ENCODE measurements around the gene SCAPER. TPM values are rescaled to one million over a fixed set of nuclear protein-coding genes. Genes with fewer than 3 reads are reported as not detected.

The SCAPER gene
- total RNA-seq, 1 donor from 2014 or later = 78.1 TPM

DNA sequence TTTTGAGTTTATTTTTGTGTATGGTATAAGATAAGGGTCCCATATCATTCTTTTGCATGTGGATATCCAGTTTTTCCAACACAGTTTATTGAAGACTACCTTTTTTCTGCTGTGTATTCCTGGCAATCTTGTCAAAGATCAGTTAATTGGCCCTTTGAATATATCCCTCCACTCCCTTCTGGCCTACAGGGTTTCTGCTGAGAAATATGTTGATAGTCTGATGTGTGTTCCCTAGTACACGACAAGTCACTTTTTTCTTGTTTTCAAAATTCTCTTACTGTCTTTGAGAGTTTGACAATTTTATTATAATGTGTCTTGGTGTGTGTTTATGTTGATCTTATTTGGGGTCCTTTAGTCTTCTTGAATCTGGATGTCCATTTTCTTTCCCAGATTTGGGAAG, 439.4 kb downstream of the SCAPER start:
- intact Hi-C loops (cut with DNase I) = no loop called here
- no peaks in the 10 kb centered on the region for H3K4me1 ChIP-seq
- H3K27ac ChIP-seq = no peak overlapping the region
- H3K9me3 ChIP-seq = peaks cover under 1 to 16% of the 10 kb centered on the region in 2 donors
- H3K27me3 ChIP-seq = no peaks in the 10 kb centered on the region
- peaks cover 9 to 19% of the 10 kb centered on the region in 2 donors for H3K36me3 ChIP-seq
- no peak for DNase-seq (ENCODE audit: low spot score in 2 of 2)
- H3K4me3 ChIP-seq = no peak overlapping the region
- TF ChIP-seq, protein P1, sequence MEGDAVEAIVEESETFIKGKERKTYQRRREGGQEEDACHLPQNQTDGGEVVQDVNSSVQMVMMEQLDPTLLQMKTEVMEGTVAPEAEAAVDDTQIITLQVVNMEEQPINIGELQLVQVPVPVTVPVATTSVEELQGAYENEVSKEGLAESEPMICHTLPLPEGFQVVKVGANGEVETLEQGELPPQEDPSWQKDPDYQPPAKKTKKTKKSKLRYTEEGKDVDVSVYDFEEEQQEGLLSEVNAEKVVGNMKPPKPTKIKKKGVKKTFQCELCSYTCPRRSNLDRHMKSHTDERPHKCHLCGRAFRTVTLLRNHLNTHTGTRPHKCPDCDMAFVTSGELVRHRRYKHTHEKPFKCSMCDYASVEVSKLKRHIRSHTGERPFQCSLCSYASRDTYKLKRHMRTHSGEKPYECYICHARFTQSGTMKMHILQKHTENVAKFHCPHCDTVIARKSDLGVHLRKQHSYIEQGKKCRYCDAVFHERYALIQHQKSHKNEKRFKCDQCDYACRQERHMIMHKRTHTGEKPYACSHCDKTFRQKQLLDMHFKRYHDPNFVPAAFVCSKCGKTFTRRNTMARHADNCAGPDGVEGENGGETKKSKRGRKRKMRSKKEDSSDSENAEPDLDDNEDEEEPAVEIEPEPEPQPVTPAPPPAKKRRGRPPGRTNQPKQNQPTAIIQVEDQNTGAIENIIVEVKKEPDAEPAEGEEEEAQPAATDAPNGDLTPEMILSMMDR (IDR thresholded peaks at IDR 0.05) = no peak

DNA sequence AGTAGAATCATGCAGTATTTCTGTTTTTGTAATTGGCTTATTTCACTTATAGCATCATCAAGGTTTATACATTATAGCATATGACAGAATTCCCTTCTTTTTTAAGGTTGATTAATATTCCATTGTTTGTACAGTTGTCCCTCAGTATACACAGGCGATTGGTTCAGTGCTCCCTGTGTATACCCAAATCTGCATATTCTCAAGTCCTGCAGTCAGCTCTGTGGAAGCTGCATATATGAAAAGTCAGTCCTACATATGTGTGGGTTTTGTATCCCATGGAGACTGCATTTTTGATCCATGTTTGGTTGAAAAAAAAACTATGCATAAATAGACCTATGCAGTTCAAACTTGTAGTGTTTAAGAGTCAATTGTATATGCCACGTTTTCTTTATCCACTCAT, 440.9 kb downstream of the SCAPER start:
- no peak for DNase-seq (ENCODE audit: low spot score in 2 of 2)
- H3K27me3 ChIP-seq = no peaks in the 10 kb centered on the region
- no peaks in the 10 kb centered on the region for H3K4me1 ChIP-seq
- TF ChIP-seq, protein P1 (IDR thresholded peaks at IDR 0.05) = no peak
- intact Hi-C loops (cut with DNase I) = no loop called here
- H3K27ac ChIP-seq = no peak overlapping the region
- peaks cover 0 to 8% of the 10 kb centered on the region in 2 donors for H3K36me3 ChIP-seq
- no peak overlapping the region for H3K4me3 ChIP-seq
- peaks cover 3 to 19% of the 10 kb centered on the region in 2 donors for H3K9me3 ChIP-seq

DNA sequence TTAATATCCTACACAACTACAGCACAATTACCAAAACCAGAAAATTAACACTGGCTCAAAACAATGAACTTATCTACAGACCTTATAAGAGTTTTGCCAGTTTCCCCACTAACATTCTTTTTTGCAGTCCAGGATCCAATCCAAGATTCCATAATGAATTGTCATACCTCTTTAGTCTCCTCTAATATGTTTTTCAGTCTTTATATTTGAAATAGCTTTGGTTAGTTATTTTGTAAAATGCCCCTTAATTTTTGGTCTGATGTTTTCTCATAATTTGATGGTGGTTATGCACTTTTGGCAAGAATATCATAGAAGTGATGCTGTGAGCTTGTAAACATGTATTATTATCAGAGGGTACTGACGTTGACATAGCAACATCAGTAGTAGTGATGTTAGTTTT, 444.3 kb downstream of the SCAPER start:
- H3K4me3 ChIP-seq = no peak overlapping the region
- H3K9me3 ChIP-seq = peaks cover 3 to 11% of the 10 kb centered on the region in 2 donors
- H3K36me3 ChIP-seq = no peaks in the 10 kb centered on the region
- no peak for DNase-seq (ENCODE audit: low spot score in 2 of 2)
- intact Hi-C loops (cut with DNase I) = no loop called here
- H3K4me1 ChIP-seq = no peaks in the 10 kb centered on the region
- H3K27me3 ChIP-seq = no peaks in the 10 kb centered on the region
- TF ChIP-seq, protein P1 (IDR thresholded peaks at IDR 0.05) = no peak
- H3K27ac ChIP-seq = no peak overlapping the region

DNA sequence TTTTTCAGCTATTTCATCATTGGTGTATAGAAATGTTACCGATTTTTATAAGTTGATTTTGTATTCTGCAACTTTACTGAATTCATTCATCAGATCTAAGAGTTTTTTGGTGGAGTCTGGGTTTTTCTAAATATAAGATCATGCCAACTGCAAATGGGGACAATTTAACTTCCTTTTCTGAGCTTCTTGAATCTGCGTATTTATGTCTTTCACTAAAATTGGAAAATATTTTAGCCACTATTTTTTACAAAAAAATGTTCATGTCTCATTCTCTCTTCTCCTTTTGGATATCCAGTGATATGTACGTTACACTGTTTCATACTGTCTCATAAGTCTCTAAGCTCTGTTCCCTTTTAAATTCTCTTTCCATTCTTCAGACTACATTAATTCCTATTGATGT, 444.8 kb downstream of the SCAPER start:
- H3K9me3 ChIP-seq = peaks cover 3 to 9% of the 10 kb centered on the region in 2 donors

DNA sequence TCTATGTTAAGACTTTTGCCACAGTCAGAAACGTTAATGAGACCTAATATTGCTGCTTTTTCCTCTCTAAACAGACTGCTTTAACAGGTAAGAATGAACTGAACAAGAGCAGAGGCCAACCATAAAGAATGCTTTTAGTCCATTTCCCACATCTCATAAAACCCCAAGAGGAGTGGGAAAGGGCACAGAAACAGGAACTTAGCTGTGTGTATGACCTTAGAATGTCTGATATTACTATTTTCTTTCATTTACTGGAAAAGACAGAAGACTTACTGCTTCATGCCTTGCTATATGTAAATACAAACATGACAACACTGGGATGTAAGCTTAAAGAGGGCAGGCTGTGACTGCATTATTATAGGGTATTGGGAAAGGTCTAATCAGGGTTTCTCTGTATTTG, 453.6 kb downstream of the SCAPER start:
- intact Hi-C loops (cut with DNase I) = no loop called here
- TF ChIP-seq, protein P1 (IDR thresholded peaks at IDR 0.05) = no peak
- DNase-seq (ENCODE audit: low spot score in 2 of 2) = no peak

More for the DNA sequence above, 444.8 kb downstream of the SCAPER start:
- Histone ChIP-seq H3K27me3 (no peaks in the 10 kb centered on the region), H3K4me3 (no peak overlapping the region), H3K27ac (no peak overlapping the region), H3K36me3 (no peaks in the 10 kb centered on the region), H3K4me1 (no peaks in the 10 kb centered on the region)
- no peak for DNase-seq (ENCODE audit: low spot score in 2 of 2)
- TF ChIP-seq, protein P1 (IDR thresholded peaks at IDR 0.05) = no peak
- intact Hi-C loops (cut with DNase I) = no loop called here

DNA sequence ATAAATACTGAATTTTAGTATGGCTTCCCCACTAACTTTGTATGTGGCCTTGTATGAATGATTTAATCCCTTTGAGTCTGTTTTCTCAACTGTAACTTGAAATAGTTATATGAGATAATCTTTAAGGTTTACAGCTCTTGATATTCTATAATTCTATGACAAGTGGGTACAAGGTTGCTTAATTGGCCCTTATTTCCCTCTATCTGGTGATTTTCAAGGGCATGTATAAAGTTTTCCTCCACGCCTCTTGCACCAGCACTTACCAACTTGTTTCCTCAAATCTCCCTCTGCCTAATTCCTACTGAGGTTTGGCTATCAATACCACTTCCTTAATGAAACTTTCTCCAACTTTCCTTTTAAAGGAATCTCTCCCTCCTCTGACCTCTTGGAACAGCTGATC, 455.7 kb downstream of the SCAPER start:
- Histone ChIP-seq H3K36me3 (no peaks in the 10 kb centered on the region), H3K9me3 (no peaks in the 10 kb centered on the region), H3K27ac (no peak overlapping the region), H3K4me1 (no peaks in the 10 kb centered on the region), H3K4me3 (no peak overlapping the region), H3K27me3 (no peaks in the 10 kb centered on the region)
- TF ChIP-seq, protein P1 (IDR thresholded peaks at IDR 0.05) = no peak
- DNase-seq (ENCODE audit: low spot score in 2 of 2) = no peak
- intact Hi-C loops (cut with DNase I) = no loop called here

More for the DNA sequence above, 453.6 kb downstream of the SCAPER start:
- Histone ChIP-seq H3K9me3 (no peaks in the 10 kb centered on the region), H3K27ac (no peak overlapping the region), H3K4me1 (no peaks in the 10 kb centered on the region), H3K36me3 (no peaks in the 10 kb centered on the region), H3K4me3 (no peak overlapping the region), H3K27me3 (no peaks in the 10 kb centered on the region)
